Activated T-cell treated with anti-CD3 and anti-CD28 coated beads for 1 hour (primary cell): ENCODE data around the gene ZBTB44.
"Not testable (repeated sequence)": the region's sequence is repeated elsewhere in the genome, so short reads cannot be mapped to it uniquely, and the experiment has no call there.

Experiments used
- DNase-seq: peaks from one replicate; pipeline ENCODE4 v3.0.0-alpha.2; 2020; ENCODE audit warnings: low read depth

The ZBTB44 gene, protein sequence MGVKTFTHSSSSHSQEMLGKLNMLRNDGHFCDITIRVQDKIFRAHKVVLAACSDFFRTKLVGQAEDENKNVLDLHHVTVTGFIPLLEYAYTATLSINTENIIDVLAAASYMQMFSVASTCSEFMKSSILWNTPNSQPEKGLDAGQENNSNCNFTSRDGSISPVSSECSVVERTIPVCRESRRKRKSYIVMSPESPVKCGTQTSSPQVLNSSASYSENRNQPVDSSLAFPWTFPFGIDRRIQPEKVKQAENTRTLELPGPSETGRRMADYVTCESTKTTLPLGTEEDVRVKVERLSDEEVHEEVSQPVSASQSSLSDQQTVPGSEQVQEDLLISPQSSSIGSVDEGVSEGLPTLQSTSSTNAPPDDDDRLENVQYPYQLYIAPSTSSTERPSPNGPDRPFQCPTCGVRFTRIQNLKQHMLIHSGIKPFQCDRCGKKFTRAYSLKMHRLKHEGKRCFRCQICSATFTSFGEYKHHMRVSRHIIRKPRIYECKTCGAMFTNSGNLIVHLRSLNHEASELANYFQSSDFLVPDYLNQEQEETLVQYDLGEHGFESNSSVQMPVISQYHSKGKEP

DNA sequence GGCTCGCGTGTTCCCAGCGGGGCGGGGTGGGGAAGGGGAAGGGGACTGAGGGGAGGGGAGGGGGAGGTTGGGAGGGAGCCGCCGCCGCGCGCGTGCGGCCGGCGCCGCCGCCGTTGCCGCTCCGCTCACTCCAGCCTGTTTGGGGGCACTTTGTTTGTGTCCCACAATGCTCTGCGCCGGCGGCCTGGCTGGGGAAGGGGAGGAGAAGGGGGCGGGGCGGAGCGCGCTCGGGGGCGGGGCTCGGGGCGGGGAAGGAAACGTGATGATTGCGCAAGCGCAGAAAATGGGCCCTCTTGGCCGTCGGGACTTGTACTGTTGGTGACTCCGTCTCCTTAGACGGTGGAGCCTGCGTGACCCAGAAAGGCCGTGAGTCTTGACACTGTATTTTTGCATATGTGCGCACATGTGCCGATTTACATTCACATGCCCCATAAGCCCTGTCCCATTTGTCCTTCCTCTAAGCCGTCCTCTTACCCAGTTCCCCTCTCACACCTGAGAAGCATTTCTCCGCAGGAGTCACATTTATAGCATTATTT is at the start of gene ZBTB44:
TSS of gene ZBTB44 (minus strand) at position 168 of the 536 bp plus-strand sequence. CDS start 53,044 bp downstream, outside the sequence.
- DNase-seq: peak; percentile 93

DNA sequence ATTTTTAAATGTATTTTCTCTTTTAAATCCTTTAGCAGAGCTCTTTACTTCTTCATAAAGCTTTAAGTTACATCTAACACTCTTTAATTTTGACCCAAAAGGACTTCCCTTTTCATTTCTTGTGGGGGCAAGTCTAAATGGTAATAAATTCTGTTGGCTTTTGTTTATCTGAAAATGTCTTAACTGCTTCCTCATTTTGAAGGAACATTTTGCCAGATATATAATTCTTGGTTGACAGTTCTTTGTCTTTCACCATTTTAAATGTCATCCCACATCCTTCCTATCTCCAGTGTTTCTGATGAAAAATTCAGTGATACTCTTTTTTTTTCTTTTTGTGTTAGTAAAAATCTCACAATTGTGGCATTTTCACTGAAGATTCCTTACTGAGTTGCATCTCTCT is 44.7 kb upstream of the ZBTB44 start:
- no peak for DNase-seq

DNA sequence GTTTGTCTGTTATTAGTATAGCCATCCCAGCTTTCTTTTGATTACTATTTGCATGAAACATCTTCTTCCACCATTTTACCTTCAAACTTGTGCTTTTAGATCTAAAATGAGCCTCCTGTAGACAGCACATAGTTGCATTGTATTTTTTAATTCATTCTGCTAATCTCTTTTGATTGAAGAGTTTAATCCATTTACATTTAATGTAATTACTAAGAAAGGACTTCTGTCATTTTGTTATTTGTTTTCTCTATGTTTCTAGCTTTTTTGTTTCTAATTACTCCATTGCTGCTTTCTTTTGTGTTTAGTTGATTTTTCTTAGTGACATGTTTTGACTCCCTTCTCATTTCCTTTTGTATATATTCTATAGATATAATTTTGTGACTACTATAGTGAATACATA is 43.7 kb upstream of the ZBTB44 start:
- DNase-seq: no peak

DNA sequence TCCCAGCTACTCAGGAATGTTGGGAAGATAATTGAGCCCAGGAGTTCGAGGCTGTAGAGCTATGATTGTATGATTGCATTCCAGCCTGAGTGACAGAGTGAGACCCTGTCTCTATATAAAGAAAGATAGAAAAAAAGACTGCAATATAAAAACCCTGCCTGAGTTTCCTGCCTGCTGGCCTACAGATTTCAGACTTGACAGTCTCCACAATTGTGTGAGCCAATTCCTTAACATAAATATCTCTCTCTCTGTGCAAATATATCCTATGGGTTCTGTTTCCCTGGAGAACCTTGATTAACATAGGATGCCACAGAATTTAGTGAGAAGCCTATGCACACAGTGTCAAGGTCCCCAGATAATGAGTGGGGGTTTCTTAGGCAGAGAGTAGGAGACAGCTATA is 32.5 kb upstream of the ZBTB44 start:
- DNase-seq: no peak

DNA sequence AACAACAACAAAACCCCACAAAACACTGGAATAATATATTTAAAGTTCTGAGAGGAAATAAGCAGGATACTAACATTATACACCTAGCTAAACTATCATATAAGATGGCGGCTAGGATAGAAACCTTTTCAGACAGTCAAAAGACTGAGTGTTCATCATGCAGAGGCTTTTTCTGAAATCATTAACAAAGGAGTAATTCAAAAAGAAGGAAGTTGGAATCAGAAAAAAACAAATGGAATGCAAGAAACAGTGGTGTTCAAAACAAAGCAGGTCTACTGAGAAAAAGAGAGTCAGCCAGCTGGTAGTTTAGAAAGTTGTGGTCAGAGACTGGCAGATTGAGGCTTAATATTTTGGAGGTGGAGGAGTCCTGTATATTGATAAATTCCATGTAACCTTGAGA is 30.1 kb upstream of the ZBTB44 start:
- no peak for DNase-seq

DNA sequence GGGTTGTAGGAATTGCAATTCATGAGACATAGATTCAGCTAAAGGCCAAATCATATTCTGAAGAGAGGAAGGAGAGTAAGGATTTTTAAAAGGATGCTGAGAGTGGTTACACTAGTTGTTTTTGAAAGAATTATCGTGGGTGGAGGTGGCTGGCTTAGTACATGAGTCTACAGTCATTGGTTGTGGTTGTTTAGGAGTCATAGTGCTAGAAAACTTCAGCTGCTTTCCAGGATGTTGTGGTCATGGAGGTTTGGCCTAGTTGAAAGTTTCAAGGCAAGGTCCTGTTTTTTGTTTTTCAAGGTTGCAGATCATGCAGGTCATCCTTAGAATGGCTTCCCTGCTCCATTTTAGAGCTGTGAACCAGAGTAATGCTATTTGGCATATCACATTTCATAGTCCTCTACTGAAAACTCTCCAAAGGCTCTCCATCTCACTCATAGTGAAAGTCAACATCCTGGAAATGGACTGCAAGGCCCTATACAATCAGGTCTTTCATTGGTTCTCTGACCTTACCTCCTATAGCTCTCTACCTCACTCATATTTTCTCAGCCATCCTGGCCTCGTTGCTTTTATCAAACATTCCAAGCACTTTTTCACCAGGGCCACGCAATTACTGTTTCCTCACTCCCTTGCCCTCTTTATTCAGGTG is 26.1 kb upstream of the ZBTB44 start:
- no peak for DNase-seq

DNA sequence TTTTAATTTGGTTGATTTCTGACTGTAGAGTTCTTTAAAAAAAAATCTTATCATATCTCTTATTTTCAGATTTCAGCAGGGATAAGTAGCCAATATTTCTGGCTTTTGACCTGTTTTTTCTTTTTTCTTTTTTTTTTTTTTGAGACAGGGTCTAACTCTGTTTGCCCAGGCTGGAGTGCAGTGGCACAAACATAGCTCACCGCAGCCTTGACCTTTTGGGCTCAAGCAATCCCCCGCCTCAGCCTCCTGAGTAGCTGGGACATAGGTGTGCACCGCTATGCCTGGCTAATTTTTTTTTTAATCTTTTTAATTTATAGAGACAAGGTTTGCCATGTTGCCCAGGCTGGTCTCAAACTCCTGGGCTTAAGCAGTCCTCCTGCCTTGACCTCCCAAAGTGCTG is 23.9 kb upstream of the ZBTB44 start:
- no peak for DNase-seq

DNA sequence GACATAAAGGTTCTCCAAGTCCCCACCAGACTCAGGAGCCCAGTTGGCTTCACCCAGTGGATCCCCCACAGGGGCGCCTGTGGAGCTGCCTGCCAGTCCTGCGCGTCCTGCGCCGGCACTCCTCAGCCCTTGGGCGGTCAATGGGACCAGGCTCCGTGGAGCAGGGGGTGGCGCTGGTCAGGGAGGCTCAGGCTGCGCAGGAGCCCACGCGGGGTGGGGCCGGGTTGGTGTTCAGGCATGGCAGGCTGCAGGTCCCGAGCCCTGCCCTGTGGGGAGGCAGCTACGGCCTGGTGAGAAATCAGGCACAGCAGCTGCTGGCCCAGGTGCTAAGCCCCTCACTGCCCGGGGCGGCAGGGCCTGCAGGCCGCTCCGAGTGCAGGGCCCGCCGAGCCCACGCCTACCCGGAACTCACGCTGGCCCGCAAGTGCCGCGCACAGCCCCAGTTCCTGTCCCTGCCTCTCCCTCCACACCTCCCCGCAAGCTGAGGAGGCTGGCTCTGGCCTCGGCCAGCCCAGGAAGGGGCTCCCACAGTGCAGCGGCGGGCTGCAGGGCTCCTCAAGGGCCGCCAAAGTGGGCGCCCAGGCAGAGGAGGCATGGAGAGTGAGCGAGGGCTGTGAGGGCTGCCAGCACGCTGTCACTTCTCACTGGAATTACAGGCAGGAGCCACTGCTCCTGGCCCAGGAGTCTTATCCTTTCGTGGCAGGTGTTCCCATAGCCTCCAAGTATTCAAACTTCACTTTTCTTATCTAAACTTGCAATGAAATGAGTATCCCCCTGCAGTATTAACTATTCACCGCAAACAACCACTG is 22.8 kb upstream of the ZBTB44 start:
- no peak for DNase-seq

DNA sequence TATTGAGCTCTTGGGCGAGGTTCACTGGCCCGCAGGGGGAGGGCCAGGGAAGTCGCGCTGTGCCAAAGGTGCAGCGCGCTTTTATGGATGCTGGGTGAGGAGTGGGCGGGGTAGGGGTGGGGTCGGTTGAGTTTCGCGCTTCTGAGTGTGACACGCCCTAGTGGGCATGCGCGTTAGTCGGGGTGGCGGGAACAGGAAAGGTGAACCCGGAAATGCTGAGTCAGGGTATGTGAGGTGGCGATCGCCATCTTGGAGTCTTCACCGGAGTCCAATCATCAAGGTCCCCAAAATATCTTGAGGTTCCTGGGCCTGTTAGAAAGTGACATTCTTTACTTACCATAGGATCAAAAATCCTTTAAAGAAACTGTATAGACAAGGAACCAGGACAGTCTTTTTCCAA is 16.7 kb upstream of the ZBTB44 start:
- not testable (repeated sequence) for DNase-seq

DNA sequence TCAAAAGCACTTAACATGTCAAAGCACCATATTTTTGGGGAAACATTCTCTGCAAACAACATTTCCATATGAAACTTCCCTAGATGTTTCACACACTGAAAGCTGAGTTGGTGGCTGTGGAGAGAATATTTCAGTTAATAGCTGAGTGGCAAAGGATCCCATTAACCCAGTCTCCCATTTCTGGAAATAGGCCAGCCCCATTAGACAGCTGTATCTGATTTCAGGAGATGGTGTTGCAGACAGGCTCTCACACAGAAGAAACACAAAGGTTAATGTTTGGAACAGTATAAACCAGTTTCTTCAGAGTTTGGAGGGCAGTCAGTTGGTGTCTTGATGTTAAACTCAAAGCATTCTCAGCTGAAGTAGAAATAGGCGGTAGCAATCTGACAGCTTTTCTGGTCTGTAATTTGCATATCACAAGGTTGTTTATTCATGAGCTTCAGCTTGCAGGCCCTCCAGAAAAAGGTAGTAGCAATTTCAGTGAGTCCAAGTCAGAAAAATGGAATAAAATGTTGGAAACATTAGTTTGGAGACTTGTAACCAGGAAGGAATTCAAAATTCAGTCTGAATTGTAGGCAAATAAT is 15.5 kb upstream of the ZBTB44 start:
- no peak for DNase-seq

DNA sequence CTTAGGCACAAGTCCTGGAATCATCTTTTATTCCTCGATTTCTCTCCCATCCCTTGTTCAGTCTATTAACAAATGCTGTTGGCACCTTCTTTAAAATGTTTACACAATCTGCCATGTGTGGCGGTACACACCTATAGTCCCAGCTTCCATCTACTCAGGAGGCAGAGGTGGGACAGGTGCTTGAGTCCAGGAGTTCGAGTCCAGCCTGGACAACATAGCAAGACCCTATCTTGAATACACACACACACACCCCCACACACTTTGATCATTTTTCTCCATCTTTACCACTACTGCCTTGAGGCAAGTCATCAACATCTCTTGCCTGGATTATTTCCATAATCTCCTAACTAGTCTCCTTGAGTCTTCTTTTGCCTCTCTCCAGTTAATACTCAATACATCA is 13.7 kb upstream of the ZBTB44 start:
- no peak for DNase-seq

DNA sequence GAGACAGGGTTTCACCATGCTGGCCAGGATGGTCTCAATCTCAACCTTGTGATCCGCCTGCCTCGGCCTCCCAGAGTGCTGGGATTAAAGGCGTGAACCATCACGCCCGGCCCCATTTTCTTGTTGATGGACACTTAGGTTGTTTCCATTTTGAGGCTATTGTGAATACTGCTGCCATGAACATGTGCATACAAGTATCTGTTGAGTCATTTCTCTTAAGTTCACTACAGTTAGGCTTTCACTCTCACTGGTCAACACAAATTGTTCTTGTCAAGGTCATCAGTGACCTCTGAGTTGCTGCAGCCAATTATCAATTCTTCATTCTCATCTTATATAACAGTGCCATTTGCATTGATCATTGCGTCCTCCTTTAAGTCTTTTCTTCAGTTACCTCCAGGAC is 13.0 kb upstream of the ZBTB44 start:
- no peak for DNase-seq

DNA sequence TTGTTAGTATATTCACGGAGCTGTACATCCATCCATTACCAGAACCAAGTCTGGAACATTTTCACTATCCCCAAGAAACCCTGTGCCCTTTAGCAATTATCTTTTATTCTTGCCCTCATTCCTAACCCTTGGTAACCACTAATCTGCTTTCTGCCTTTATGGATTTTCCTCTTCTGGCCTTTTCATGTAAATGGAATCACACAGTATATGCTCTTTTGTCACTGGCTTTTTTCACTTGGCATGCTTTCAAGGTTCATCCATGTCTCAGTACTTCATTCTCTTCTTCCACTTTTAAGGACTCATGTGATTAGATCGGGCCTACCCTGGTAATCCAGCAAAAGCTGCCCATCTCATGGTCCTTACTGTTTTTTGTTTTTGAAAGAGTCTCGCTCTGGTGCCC is 11.0 kb upstream of the ZBTB44 start:
- DNase-seq: no peak

DNA sequence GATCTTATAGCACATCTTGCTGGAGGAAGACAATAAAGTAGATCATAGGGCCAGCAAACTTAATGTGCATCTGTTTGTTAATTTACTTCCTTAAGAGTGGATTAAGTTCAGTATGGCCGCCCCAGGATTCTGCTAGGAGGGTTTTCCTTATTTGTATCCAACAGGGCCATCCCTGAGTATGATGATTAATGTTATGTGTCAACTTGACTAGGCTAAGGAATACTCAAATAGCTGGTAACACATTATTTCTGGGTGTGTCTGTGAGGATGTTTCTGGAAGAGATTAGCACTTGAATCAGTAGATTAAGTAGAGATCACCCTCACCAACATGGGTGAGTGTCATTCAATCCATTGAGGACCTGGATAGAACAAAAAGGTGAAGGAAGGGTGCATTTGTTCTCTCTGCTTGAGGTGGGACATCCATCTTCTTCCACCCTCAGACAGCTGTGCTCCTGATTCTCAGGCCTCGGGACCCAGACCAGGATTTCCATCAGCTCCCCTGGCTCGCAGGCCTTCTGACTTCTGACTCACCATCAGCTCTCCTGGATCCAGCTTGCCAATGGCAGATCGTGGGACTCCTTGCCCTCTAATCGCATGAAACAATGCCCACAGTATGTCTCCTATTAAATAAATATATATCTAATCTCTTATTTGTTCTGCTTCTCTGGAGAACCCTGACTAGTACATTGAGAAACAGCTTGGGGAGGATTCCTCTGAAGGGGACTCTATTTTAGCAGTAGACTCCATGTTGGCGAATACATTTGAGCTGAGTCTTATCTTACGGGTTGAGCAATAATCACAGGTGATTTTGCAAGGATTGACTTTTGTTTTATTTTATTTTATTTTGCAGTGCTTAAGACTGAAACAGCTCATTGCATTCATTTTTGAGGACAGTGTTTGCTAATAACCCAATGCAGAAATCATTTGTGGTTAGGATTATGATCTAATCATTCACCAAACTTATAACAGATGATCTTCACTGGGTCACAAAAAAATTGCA is 9.0 kb upstream of the ZBTB44 start:
- no peak for DNase-seq

DNA sequence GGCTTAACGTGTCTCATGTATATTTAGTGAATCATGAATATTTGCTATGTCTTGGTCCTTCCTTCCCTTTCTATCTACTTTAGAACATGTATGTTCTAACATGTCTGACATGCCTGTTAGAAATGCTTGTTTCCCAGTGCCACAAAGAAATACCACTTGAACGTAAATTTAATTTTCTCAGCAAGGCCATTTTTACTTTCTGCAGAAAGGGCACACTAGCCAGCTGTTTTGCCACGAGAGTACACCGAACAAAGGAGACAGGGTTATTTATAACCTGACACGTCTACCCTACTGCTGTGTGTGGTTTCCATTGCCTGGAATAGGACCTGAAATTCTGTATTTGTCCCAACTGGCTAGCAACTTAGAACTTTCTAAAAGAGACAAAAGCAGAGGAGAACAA is 7.4 kb upstream of the ZBTB44 start:
- no peak for DNase-seq

DNA sequence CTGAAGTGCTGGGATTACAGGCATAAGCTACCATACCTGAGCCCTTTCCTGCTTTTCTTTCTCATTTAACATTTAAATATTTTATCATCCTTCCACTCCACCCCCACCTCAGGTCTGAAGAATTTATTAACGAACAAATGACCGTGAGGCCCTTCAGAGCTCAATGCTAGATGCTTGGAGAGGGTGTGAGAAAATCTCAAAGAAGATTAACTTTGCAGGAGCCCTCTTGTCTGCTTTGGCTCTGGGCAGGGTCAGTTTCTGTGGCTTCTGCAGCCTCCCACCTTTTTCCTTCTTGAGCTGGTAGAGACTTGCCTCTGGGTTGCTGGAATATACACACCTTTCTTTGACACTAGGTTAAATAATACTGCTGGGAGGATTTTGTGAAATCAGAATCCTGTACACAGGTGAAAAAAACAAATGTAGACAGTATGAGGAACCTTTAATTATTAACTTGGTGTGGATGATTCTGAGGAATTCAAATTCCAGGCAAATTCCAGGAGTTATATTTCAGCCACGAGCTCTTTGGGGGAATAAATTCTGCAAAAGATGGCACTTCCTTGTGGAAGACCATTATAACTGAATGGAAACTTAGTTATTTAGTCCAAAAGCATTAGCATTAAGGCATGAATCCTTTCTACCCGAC is 3.4 kb upstream of the ZBTB44 start:
- DNase-seq: no peak

DNA sequence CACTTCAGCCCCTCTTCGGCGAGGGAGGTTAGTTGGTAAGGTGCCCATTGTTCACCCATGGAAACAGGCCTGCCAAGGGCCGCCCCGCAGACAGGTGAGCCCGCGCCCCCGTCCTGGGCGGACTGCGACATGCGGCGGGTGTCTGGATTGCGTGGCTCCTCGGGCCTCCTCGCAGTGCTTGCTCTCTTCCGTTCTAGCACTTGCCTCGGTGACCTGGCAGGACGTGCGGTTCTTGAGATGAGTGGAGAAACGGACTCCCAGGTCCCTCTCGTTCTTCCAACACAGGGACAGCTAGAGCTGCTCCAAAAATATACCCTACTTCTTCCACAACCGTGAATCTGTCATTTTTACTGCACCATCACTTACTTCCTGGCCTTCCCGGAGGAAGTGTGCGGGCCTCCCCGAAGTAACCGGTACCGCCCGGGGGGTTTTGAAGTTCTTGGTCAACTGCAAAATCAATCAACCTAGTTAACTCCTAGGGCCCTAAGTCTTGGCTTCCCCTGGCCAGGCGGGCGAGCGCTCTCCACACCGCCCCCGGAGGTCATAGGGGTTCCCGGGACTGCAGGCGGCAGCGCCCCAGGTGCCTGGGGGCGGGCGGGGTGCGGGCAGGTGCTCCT is 745 bp upstream of the ZBTB44 start:
- DNase-seq: peak; percentile 44

DNA sequence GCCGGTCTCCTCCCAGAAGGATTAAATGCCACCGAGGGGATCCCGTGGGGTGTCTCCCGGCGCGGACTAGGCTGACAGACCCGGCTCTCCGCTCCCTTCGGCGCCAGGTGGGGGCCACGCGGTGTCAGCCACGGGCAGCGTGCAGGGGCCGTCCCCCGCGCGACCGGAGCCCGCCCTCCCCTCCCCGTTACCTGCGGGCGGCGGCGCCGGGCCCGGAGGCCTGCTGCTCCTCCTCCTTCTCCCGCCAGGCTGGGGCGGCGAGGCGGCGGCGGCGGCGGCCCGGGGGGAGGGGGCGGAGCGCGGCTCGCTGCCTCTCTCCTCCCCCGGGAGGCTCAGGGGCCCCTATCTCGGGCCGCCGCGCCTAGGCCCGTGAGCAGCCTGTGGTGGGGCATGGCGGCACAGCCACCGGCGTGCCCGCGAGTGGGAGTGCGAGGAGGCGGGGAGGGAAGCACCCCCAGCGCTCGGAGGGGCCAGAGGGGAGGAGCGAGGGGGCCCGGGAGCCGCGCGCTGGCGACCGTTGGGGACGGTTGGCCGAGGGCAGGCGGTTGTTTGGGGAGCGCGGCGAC is 450 bp downstream of the ZBTB44 start:
- peak; percentile 47 for DNase-seq
